GM20000 (cell line): ENCODE measurements around the gene NLRP1.
"Not testable (repeated sequence)": the region's sequence is repeated elsewhere in the genome, so short reads cannot be mapped to it uniquely, and the experiment has no call there.

ENCODE experiments used
- DNase-seq: peaks from one replicate; pipeline ENCODE4 v3.0.0; 2012; ENCODE audit warnings: low spot score
- TF ChIP-seq, protein P1 (sequence below): IDR thresholded peaks from 2 replicates; pipeline ENCODE4 v1.5.1; 2012; ENCODE audit warnings: mild to moderate bottlenecking, control low read depth; ENCODE audit errors: extremely low read depth, missing control alignments

The NLRP1 gene

GRCh38 chr17:5581655-5582054 lies 2.7 kb downstream of the NLRP1 start:
- TF ChIP-seq, protein P1, sequence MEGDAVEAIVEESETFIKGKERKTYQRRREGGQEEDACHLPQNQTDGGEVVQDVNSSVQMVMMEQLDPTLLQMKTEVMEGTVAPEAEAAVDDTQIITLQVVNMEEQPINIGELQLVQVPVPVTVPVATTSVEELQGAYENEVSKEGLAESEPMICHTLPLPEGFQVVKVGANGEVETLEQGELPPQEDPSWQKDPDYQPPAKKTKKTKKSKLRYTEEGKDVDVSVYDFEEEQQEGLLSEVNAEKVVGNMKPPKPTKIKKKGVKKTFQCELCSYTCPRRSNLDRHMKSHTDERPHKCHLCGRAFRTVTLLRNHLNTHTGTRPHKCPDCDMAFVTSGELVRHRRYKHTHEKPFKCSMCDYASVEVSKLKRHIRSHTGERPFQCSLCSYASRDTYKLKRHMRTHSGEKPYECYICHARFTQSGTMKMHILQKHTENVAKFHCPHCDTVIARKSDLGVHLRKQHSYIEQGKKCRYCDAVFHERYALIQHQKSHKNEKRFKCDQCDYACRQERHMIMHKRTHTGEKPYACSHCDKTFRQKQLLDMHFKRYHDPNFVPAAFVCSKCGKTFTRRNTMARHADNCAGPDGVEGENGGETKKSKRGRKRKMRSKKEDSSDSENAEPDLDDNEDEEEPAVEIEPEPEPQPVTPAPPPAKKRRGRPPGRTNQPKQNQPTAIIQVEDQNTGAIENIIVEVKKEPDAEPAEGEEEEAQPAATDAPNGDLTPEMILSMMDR: no peak
- no peak for DNase-seq

- TF ChIP-seq, protein P1: no peak
- DNase-seq: no peak
These were observed 3.3 kb downstream of the NLRP1 start for GRCh38 chr17:5580969-5581368.

DNA sequence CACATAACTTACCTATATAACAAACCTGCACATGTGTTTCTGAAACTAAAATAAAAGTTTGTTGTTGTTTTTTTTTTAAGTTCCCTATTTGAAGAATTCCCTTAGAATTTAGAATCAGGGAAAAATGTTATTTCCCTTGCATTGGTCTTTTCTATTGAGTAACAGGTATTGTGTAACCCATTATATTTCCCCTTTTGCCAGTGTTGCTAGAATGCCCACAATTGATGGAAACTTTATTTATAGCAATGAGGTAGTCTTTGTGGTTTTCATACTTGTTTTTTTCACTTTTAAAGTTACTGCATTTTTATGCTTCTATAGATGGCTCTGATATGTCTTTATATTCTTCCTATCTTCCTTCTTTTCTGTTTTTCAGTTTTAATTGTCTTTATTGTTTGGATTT lies 3.9 kb downstream of the NLRP1 start:
- no peak for DNase-seq
- TF ChIP-seq, protein P1: no peak

- DNase-seq: not testable (repeated sequence)
These were observed 5.5 kb downstream of the NLRP1 start for GRCh38 chr17:5578768-5579167.

- DNase-seq: not testable (repeated sequence)
These were observed 11.3 kb downstream of the NLRP1 start for GRCh38 chr17:5573017-5573416.

DNA sequence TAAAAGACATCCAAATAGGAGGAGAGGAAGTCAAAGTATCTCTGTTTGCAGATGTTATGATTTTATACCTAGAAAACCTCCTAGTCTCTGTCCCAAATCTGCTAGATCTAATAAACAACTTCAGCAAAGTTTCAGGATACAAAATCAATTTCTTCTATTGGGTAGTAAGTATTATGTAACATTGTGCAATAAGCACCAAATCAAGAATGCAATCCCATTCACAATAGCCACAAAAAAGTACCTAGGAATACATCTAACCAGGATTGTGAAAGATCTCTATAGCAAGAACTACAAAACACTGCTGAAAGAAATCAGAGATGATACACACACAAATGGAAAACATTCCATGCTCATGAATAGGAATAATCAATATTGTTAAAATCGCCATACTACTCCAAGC lies 13.0 kb downstream of the NLRP1 start:
- DNase-seq: no peak
- TF ChIP-seq, protein P1: no peak

DNA sequence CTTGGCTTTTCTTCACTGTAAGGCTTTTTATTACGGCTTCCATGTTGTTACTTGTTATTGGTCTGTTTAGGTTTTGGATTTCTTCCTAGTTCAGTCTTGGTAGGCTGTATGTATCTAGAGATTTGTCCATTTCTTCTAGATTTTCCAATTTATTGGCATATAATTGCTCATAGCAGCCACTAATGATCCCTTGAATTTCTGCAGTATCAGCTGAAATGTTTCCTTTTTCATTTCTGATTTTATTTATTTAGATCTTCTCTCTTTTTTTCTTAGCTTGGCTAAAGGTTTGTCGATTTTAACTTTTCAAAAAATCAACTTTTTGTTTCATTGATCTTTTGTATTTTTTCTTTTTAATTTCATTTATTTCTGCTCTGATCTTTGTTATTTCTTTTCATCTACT lies 18.5 kb downstream of the NLRP1 start:
- TF ChIP-seq, protein P1: no peak
- DNase-seq: no peak

DNA sequence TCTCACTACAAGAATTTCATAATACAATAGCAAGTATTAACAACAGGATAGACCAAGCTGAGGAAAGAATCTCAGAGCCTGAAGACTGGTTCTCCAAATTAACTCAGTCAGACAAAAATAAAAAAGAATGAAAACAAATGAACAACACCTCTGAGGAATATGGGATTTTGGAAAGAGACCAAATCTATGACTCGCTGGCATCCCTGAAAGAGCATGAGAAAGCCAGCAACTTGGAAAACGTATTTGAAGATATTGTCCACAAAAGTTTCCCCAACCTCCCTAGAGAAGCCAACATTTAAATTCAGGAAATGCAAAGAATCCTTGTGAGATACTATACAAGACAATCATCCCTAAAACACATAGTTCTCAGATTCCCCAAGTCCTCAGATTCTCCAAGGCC lies 20.9 kb downstream of the NLRP1 start:
- TF ChIP-seq, protein P1: no peak
- DNase-seq: no peak

DNA sequence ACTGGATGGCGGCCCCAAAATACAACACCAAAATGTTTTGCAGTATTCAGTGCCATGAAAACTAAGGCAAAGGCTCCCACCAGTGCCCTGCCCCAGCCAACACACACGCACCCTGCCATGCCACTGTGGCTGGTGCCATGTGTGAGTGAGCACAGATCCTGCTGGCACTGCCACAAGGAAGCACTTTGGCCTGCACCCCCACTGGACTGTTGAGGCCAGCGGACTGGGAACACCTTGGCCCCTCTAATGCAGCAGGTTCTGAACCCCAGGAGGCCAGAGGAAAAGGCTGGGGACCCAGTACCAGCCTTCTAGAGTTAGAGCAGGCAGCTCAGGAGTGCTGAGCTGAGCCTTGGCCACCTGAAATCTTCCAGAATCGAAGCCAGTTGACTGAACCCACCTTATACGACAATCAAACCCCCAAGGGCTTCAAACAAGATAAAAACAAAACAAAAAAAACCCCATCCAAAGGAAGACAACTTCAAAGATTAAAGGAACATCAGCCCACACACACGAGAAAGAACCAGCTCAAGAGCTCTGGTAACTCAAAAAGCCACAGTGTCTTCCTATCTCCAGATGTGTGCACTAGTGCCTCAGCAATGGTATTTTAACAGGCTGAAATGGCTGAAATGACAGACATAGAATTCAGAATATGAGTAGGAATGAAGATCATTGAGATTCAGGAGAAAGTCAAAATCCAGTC lies 21.5 kb downstream of the NLRP1 start:
- no peak for DNase-seq
- TF ChIP-seq, protein P1: no peak
